ENCODE data around the gene WDSUB1. TPM values are rescaled to one million over a fixed set of nuclear protein-coding genes. Genes with fewer than 3 reads are reported as not detected.

Gene WDSUB1
- 1 to 10 TPM; 3.2 to 4.7 TPM for total RNA-seq

DNA sequence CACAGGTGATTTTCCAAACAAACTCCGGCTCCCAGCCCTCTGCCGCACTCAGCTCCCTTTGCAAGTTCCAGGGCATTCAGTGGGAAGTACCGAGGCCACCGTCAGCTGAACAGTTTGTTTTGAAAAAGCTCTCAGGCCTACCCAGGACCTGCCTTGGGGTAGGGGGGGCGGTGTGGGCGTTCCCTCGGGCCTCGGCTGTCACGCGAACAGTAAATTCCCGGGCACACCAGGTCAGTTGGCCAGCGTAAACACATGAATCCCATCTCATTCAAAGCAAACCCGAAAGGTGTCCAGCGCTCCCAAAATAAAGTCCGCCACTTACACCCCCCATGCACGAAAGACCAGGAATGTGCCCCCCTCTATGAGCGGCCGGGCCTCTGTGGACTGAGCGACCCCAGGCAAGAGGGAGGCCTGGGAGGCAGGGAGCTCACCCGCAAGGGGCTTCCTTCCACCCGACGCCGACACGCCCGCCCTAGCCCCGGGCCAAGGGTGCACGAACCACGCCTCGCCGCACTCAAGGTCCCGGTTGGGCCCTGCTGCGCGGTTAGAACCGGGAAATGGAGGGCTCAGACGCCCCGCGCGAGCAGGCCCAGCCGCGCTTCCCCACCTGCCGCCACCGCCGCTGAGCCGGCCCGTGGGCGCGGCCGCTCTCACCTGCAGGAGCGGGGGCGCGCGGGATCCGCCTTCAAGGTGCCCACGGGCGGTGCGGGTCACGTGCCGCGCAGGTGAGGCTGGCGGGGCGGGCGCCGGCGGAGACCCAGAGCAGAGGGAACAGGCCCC lies at the start of gene WDSUB1:
TSS of gene WDSUB1 (minus strand) at position 775 of the 780 bp plus-strand sequence. CDS start 3,634 bp downstream, outside the sequence.
- no peak for TF ChIP-seq CTCF (IDR thresholded peaks at IDR 0.05)
- H3K9me3 ChIP-seq: no peaks in the 10 kb centered on the region
- H3K4me1 ChIP-seq: peaks cover 0 to 15% of the 10 kb centered on the region in 2 donors
- peak within 1 kb of the TSS; percentile 93 to 96 for H3K27ac ChIP-seq
- H3K4me3 ChIP-seq: peak within 1 kb of the TSS; percentile 76 to 97
- H3K36me3 ChIP-seq: peaks cover 4% of the 10 kb centered on the region
- no peaks in the 10 kb centered on the region for H3K27me3 ChIP-seq
- peak; percentile 73 for DNase-seq (ENCODE audit: low spot score)

- no peak for TF ChIP-seq CTCF (IDR thresholded peaks at IDR 0.05)
- Histone ChIP-seq H3K27me3 (no peaks in the 10 kb centered on the region), H3K36me3 (peaks cover 41% of the 10 kb centered on the region), H3K4me3 (no peak overlapping the region), H3K4me1 (no peaks in the 10 kb centered on the region), H3K27ac (peak overlapping the region in 1 of 2 donors; percentile 28), H3K9me3 (no peaks in the 10 kb centered on the region)
- DNase-seq (ENCODE audit: low spot score): no peak
Measured at GRCh38 chr2:159326569-159327255, 40.2 kb upstream of the WDSUB1 start.

DNA sequence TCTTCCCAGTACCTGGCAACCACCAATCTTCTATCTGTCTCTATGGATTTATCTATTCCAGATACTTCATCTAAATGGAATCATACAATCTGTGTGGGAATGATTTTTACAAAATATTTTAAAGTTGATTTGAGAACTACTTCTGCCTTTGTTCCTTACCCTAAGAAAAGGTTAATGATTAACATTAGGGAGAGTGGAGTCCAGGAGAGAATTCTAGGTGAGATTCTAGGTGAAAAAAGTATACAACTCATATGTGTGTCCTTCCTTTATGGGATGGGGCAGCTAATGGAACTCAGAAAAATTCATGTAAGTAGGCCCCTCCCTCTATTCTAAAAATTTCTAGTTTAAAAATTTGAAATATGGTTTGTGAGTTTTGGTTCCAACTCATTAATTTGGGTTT lies 35.9 kb upstream of the WDSUB1 start:
- TF ChIP-seq CTCF (IDR thresholded peaks at IDR 0.05): no peak
- Histone ChIP-seq H3K4me1 (no peaks in the 10 kb centered on the region), H3K9me3 (no peaks in the 10 kb centered on the region), H3K4me3 (no peak overlapping the region), H3K36me3 (peaks cover 26% of the 10 kb centered on the region), H3K27ac (no peak overlapping the region), H3K27me3 (no peaks in the 10 kb centered on the region)
- DNase-seq (ENCODE audit: low spot score): no peak

DNA sequence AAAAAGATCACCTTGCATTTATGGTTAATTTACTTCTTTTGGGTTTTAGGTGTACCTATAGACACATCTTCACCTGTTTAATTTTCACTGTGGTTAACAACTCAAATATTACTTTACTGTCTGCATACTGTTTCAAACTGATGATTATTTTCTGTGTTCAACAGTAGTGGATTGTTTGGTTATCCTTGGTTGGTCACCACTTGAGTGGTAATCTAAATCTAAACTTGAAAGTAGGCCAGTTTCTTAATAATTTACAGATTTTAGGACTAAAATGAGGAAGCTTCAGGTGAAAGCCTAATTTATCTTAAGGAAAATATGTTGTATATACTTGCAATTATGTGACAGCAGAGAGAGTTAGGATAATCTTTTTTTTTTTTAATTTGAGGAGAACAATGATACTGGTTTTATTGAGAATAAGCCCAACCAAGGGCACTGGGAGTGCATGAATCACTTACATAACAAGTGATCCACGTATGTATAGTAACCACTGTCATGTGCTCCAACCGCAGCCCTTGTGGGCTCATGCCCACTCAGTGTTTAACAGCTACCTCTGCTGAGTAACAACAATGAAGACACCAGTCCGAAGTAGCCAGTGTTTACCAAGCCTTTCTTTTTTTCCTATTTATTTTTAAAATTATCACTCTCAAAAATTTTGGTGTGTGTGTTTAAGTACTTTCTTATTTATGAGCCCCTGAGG lies 31.0 kb upstream of the WDSUB1 start:
- Histone ChIP-seq H3K27ac (no peak overlapping the region), H3K4me1 (no peaks in the 10 kb centered on the region), H3K4me3 (no peak overlapping the region), H3K27me3 (no peaks in the 10 kb centered on the region), H3K36me3 (peaks cover 10% of the 10 kb centered on the region), H3K9me3 (no peaks in the 10 kb centered on the region)
- no peak for DNase-seq (ENCODE audit: low spot score)
- TF ChIP-seq CTCF (IDR thresholded peaks at IDR 0.05): no peak

DNA sequence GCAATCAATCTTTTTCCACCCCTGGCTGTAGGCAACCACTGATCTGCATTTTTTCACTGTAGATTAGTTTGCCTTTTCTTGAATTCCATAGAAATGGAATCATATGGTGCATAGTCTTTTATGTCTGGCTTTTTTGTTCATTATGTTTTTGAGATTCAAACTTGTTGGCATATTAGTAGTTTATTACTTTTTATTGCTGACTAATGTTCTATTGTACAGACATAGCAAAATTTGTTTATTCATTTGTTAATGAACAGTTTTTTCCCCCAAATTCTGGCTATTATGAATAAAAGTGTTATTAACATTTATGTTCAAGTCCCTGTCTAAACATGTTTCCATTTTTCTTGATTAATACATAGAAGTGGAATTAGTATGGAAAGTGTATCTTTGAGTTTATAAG lies 21.4 kb upstream of the WDSUB1 start:
- H3K27me3 ChIP-seq: no peaks in the 10 kb centered on the region
- H3K4me3 ChIP-seq: no peak overlapping the region
- H3K4me1 ChIP-seq: no peaks in the 10 kb centered on the region
- TF ChIP-seq CTCF (IDR thresholded peaks at IDR 0.05): no peak
- H3K9me3 ChIP-seq: no peaks in the 10 kb centered on the region
- no peaks in the 10 kb centered on the region for H3K36me3 ChIP-seq
- DNase-seq (ENCODE audit: low spot score): no peak
- H3K27ac ChIP-seq: no peak overlapping the region

Measured in right atrium auricular region (tissue), 2 donors.